ENCODE data around the gene DNASE1L1. TPM values are rescaled to one million over a fixed set of nuclear protein-coding genes. Genes with fewer than 3 reads are reported as not detected.

DNASE1L1 gene
- total and polyA plus RNA-seq, 12 donors = 9.3 to 101 (median 45.3) TPM

DNA sequence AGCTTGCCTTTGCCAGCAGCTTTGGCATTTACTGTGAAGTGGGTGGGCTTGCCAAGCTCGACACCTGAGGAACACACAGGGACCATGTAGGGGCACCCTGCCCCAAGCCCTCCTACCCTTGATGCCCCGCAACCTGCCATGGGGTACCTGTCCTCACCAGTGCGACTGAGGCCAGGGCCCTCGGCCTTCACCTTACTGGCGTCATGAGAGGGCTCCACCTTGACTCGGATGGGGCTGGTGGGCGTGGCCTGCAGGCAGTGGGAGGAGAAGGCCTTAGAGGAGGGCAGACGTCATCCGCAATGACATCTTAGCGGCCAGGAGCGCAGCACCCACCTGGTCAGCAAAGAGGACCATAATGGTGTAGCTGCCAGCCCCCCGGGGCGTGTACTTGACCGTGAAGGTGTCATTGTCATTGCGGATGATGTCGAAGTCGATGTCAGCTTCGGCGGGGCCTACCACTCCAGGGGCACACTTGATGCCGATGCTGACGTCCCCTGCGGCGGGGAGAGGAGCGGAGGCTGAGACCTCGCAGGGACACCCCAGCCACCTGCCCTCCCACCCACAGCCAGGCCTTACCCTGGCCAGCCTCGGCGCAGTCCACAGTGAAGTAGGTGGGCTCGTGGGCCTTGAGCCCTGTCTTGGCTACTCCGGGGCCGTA, 46.8 kb downstream of the DNASE1L1 start:
- WGBS, 4 donors = 84 to 92% (median 90%) methylated on average over 5 to 30 of the region's 30 CpGs
- no peak for DNase-seq
- H3K27ac ChIP-seq = no peak overlapping the region
- H3K4me1 ChIP-seq (replicated peaks in 1 of 2) = no peaks in the 10 kb centered on the region
- peaks cover 0 to 95% of the 10 kb centered on the region in 2 donors for H3K36me3 ChIP-seq (replicated peaks in 1 of 2)
- no peak overlapping the region for H3K4me3 ChIP-seq
- no peak for TF ChIP-seq POLR2A (IDR thresholded peaks at IDR 0.05)
- TF ChIP-seq, protein P1, sequence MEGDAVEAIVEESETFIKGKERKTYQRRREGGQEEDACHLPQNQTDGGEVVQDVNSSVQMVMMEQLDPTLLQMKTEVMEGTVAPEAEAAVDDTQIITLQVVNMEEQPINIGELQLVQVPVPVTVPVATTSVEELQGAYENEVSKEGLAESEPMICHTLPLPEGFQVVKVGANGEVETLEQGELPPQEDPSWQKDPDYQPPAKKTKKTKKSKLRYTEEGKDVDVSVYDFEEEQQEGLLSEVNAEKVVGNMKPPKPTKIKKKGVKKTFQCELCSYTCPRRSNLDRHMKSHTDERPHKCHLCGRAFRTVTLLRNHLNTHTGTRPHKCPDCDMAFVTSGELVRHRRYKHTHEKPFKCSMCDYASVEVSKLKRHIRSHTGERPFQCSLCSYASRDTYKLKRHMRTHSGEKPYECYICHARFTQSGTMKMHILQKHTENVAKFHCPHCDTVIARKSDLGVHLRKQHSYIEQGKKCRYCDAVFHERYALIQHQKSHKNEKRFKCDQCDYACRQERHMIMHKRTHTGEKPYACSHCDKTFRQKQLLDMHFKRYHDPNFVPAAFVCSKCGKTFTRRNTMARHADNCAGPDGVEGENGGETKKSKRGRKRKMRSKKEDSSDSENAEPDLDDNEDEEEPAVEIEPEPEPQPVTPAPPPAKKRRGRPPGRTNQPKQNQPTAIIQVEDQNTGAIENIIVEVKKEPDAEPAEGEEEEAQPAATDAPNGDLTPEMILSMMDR (IDR thresholded peaks at IDR 0.05) = no peak
- no peaks in the 10 kb centered on the region for H3K27me3 ChIP-seq
- H3K9me3 ChIP-seq (replicated peaks in 1 of 3) = no peaks in the 10 kb centered on the region
- intact Hi-C loops (cut with DNase I) = no loop called here

DNA sequence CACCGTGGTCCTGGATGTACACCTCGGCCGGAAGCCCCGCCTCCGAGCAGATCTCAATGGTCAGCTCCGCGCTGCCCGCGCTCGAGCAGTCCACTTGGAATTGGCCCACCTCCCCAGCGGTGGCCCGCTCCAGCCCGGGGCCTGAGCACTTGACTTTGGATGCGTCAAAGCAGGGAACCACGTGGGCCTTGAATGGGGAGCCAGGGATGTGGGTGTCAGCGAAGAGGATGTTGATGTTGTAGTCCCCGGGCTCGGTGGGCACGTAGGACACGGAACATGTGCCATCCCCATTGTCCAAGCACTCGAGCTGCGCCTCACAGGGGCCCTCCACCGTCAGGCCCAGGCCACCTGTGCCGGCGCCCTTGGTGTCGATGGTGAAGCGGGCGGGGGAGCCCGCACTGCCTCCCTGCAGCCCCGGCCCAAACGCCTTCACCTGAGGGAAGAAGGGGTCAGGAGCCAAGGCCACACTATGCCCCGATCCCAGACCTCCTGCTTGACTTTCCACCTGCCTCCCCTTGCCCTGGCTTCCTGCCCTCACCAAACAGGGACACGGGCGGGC, 48.8 kb downstream of the DNASE1L1 start:
- H3K27ac ChIP-seq = no peak overlapping the region
- H3K27me3 ChIP-seq = no peaks in the 10 kb centered on the region
- H3K36me3 ChIP-seq (replicated peaks in 1 of 2) = peaks cover 0 to 94% of the 10 kb centered on the region in 2 donors
- 83 to 91% (median 85%) methylated on average over 34 of the region's 34 CpGs; no CpG with 5 or more reads in 1 of the 4 donors for WGBS, 4 donors
- H3K4me1 ChIP-seq (replicated peaks in 1 of 2) = no peaks in the 10 kb centered on the region
- no peak for DNase-seq
- intact Hi-C loops (cut with DNase I) = no loop called here
- no peak for TF ChIP-seq POLR2A (IDR thresholded peaks at IDR 0.05)
- TF ChIP-seq, protein P1 (IDR thresholded peaks at IDR 0.05) = no peak
- H3K4me3 ChIP-seq = no peak overlapping the region
- H3K9me3 ChIP-seq (replicated peaks in 1 of 3) = no peaks in the 10 kb centered on the region

DNA sequence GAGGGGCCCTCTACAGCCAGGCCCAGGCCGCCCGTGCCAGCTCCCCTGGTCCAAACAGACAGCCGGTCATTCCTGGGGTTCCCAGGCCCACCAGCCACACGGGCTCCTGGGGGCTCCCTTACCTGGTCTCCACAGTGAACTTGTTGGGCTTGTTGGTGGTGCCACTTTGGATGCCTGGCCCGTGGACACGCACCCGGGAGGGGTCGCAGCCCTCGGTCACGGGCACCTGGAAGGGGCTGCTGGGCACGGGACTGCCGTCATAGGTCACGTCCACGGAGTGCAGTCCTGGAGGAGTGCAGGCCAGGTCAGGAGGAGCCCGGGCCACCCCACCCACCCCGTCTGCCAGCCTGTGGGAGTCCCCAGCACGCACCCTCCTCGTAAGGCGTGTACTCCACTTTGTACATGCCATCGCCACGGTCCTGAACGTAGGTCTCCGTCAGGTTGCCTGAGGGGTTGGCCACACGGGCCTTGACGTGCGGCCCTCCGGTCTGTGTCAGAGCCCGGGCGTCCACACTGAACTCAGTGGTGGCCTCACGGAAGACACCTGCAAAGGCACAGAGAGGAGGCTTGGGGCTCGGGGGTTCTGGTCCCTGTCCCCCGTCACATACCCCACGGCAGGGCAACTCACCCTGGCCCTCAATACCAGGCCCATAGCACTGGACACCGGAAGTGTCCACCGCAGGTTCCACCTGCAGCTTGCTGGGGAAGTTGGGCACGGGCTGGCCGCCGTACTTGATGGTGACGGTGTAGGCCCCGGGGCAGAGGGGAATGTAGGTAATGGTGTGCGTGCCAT, 49.5 kb downstream of the DNASE1L1 start:
- Histone ChIP-seq H3K4me3 (no peak overlapping the region), H3K4me1 (replicated peaks in 1 of 2) (no peaks in the 10 kb centered on the region), H3K27ac (no peak overlapping the region), H3K27me3 (no peaks in the 10 kb centered on the region), H3K9me3 (replicated peaks in 1 of 3) (no peaks in the 10 kb centered on the region), H3K36me3 (replicated peaks in 1 of 2) (peaks cover 0 to 94% of the 10 kb centered on the region in 2 donors)
- WGBS, 4 donors = 91 to 94% (median 93%) methylated on average over 13 to 41 of the region's 41 CpGs; no CpG with 5 or more reads in 1 of the 4 donors
- TF ChIP-seq, protein P1 (IDR thresholded peaks at IDR 0.05) = no peak
- intact Hi-C loops (cut with DNase I) = no loop called here
- no peak for DNase-seq

DNA sequence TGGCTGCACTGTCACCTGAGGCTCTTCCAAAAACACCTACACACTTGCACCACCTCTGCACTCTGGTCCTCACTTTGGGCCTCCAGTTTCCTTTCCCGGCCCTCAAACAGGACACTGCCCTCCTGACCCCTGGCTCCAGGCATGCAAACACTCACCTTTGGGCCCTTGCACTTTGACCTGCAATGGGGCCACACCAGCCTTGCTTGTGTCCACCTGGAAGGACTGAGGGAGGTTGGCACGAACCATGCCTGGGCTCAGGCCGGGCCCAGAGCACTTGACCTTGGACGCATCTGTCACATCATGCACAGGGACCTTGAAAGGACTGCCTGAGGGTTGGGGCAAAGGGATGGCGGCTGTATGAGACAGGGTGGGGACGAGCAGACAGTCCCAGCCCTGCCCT, 50.2 kb downstream of the DNASE1L1 start:
- Histone ChIP-seq H3K4me3 (no peak overlapping the region), H3K36me3 (replicated peaks in 1 of 2) (peaks cover 0 to 94% of the 10 kb centered on the region in 2 donors), H3K9me3 (replicated peaks in 1 of 3) (no peaks in the 10 kb centered on the region), H3K27me3 (no peaks in the 10 kb centered on the region), H3K4me1 (replicated peaks in 1 of 2) (no peaks in the 10 kb centered on the region), H3K27ac (no peak overlapping the region)
- intact Hi-C loops (cut with DNase I) = no loop called here
- no peak for DNase-seq
- WGBS, 4 donors = 53 to 83% (median 76%) methylated on average over 1 to 6 of the region's 6 CpGs
- no peak for TF ChIP-seq POLR2A (IDR thresholded peaks at IDR 0.05)
- TF ChIP-seq, protein P1 (IDR thresholded peaks at IDR 0.05) = no peak
